T-helper 2 cell treated with Interferon-gamma antibody and Interleukin-4, amounts not matched to agents 5 μg/mL and 100 μg/mL, for 36 hours (primary cell): Measurements from ENCODE around the gene PCDHB1.
"Not testable (repeated sequence)": the region's sequence is repeated elsewhere in the genome, so short reads cannot be mapped to it uniquely, and the experiment has no call there.

Source experiments
- DNase-seq: peaks from one replicate; pipeline ENCODE4 v3.0.0; 2021; ENCODE audit warnings: low spot score
- H3K27ac Mint-ChIP-seq: one replicate; pipeline ENCODE4 v1.8.0; 2021; ENCODE audit warnings: mild to moderate bottlenecking, mixed read lengths
- H3K27me3 Mint-ChIP-seq: one replicate; pipeline ENCODE4 v1.8.0; 2021; ENCODE audit warnings: low read depth, mixed read lengths
- H3K36me3 Mint-ChIP-seq: one replicate; pipeline ENCODE4 v1.8.0; 2021; ENCODE audit warnings: low read depth, mixed read lengths
- H3K4me1 Mint-ChIP-seq: one replicate; pipeline ENCODE4 v1.8.0; 2021; ENCODE audit warnings: low read depth, mixed read lengths
- H3K4me3 Mint-ChIP-seq: one replicate; pipeline ENCODE4 v1.8.0; 2022; ENCODE audit warnings: mild to moderate bottlenecking, moderate library complexity, mixed read lengths
- H3K9me3 Mint-ChIP-seq: one replicate; pipeline ENCODE4 v1.8.0; 2021; ENCODE audit warnings: mixed read lengths

Gene PCDHB1

GRCh38 chr5:141100243-141100805, 49.1 kb downstream of the PCDHB1 start, which contains the start of gene PCDHB3:
PCDHB3 (plus strand) TSS chr5:141100473; CDS start chr5:141100650, 177 bp downstream.
- no peak within 1 kb of the TSS for H3K27ac Mint-ChIP-seq
- H3K4me1 Mint-ChIP-seq: no peaks in the 10 kb centered on the region
- DNase-seq: no peak
- no peaks in the 10 kb centered on the region for H3K36me3 Mint-ChIP-seq
- no peaks in the 10 kb centered on the region for H3K27me3 Mint-ChIP-seq
- H3K9me3 Mint-ChIP-seq: peaks cover 32% of the 10 kb centered on the region
- no peak within 1 kb of the TSS for H3K4me3 Mint-ChIP-seq

DNA sequence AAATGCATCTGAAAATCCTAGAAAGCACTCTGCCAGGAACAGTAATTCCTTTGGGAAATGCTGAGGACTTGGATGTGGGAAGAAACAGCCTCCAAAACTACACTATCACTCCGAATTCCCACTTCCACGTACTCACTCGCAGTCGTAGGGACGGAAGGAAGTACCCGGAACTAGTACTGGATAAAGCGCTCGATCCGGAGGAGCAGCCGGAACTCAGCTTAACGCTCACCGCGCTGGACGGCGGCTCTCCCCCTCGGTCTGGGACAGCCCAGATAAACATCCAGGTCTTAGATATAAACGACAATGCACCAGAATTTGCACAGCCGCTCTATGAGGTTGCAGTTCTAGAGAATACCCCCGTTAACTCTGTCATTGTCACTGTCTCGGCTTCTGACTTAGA, 49.9 kb downstream of the PCDHB1 start:
- Mint-ChIP-seq H3K27me3 (no peaks in the 10 kb centered on the region), H3K36me3 (no peaks in the 10 kb centered on the region), H3K4me3 (no peak overlapping the region)

GRCh38 chr5:141102070-141102469, 50.9 kb downstream of the PCDHB1 start:
- H3K4me1 Mint-ChIP-seq, H3K36me3 Mint-ChIP-seq, H3K27me3 Mint-ChIP-seq, H3K27ac Mint-ChIP-seq, DNase-seq, H3K4me3 Mint-ChIP-seq: not testable (repeated sequence)
- peaks cover 30% of the 10 kb centered on the region for H3K9me3 Mint-ChIP-seq

More for the DNA sequence above, 49.9 kb downstream of the PCDHB1 start:
- H3K27ac Mint-ChIP-seq: no peak overlapping the region
- peaks cover 29% of the 10 kb centered on the region for H3K9me3 Mint-ChIP-seq
- no peaks in the 10 kb centered on the region for H3K4me1 Mint-ChIP-seq
- DNase-seq: no peak

DNA sequence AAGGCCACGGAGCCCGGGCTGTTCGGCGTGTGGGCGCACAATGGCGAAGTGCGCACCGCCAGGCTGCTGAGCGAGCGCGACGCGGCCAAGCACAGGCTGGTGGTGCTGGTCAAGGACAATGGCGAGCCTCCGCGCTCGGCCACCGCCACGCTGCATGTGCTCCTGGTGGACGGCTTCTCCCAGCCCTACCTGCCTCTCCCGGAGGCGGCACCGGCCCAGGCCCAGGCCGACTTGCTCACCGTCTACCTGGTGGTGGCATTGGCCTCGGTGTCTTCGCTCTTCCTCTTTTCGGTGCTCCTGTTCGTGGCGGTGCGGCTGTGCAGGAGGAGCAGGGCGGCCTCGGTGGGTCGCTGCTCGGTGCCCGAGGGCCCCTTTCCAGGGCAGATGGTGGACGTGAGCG, 51.3 kb downstream of the PCDHB1 start:
- H3K36me3 Mint-ChIP-seq, DNase-seq, H3K27ac Mint-ChIP-seq, H3K4me1 Mint-ChIP-seq, H3K4me3 Mint-ChIP-seq, H3K27me3 Mint-ChIP-seq: not testable (repeated sequence)
- H3K9me3 Mint-ChIP-seq: peaks cover 34% of the 10 kb centered on the region

DNA sequence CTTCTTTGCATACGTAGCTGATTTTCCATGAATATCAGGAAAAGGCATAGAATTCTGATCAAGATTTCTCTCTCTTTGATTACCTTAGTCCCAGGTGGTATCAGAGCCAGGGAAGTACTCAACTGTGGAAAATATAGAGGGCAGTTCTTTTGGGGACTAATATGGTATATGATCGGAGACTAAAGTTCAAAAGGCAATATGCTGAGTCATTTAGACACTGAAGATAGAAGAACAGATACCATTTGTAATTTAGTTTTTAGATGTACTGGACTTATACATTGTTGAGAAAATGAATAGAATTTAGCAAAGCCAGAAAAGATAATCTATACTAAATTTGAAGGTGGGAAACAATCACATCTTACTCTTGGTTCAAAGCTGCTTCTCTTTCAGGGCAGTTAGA, 54.2 kb downstream of the PCDHB1 start:
- Mint-ChIP-seq H3K27ac (no peak overlapping the region), H3K4me1 (no peaks in the 10 kb centered on the region), H3K36me3 (no peaks in the 10 kb centered on the region), H3K9me3 (peaks cover 29% of the 10 kb centered on the region), H3K27me3 (no peaks in the 10 kb centered on the region), H3K4me3 (no peak overlapping the region)
- DNase-seq: no peak
